Omental fat pad (tissue), 4 donors: ENCODE measurements around the gene HSDL1. TPM values are rescaled to one million over a fixed set of nuclear protein-coding genes. Genes with fewer than 3 reads are reported as not detected.

Experiments
- ATAC-seq: fragments of 150-250 bp; one replicate; pipeline ENCODE4 v1.9.1; 2016; ENCODE audit warnings: mild to moderate bottlenecking, moderate library complexity; ENCODE audit not compliant: low FRiP score
- DNase-seq: peaks from one replicate; pipeline ENCODE4 v3.0.0-alpha.2; 2019; ENCODE audit warnings: low spot score
- CTCF ChIP-seq, 3 donors: fragments of 450-650 bp; IDR thresholded peaks; one replicate each; pipeline ENCODE4 v1.5.1; 2016 to 2017; ENCODE audit warnings: antibody characterized with exemption in 3 of 3, mild to moderate bottlenecking in 3 of 3, moderate library complexity in 2 of 3
- total RNA-seq, 4 donors: library from RNA; depleted of rRNA; stranded (reverse); fragments of >200 nt; gene quantifications; one replicate each; pipeline ENCODE4 v1.1.0, GENCODE V29; 2016

HSDL1 gene
- total RNA-seq, 4 donors from 2014 or later, result 8.8 to 21.4 (median 15.8) TPM

DNA sequence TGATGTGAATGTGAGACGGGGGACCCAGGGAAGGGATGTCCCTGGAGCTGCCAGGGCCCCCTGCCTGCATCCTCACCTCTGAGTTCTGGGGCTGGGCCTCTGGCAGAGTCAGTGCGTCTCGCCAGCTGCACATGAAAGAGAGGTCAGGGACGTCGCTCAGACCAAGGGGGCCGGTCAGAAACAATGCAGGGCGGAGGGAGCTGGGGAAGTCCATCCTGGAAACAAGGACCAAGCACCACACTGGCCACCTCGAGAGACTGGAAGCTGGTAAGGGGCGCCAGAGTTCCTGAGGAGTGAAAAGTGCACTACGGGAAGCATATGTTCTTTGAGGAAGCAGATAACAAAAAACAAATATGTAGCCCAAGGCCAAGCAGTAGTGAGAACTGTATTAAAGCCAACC is 39.8 kb upstream of the HSDL1 start:
- no peak for DNase-seq
- ATAC-seq, result no peak
- TF ChIP-seq CTCF (IDR thresholded peaks at IDR 0.05), result no peak

DNA sequence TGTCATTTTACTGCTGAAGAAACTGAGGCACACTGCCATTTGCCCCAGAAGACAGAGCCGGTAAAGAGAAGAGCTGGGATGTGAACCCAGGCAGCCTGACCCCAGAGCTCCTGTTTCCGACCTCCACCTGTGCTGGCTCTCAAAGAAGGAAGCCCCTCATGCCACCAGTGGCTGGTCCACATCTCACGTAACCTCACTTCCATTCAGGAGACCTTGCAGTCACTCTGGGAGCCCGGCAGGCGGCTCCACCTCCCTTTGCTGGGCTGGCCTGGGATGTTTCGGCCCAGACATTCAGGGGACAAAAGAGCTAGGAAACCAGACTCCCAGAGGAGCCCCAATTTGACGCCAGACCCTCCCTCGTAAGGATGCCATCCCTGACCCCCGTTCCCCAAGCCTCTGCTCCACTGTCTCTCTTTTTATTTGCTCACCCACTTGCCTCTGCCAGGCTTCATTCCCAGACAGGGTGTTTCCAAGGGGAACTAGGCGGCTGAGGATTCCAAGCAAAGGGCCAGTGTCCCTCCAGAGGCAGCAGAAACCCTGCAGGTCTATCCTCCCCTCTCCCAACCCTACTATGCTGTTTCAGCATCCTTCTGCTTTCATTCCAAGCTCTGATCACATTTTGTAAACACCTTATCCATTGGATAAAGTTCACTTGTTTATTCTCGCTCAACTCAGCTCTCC is 39.1 kb upstream of the HSDL1 start:
- no peak for DNase-seq
- no peak for ATAC-seq
- TF ChIP-seq CTCF (IDR thresholded peaks at IDR 0.05), result no peak

GRCh38 chr16:84183572-84183875 is 38.5 kb upstream of the HSDL1 start:
- DNase-seq, result no peak
- ATAC-seq, result no peak
- no peak for TF ChIP-seq CTCF (IDR thresholded peaks at IDR 0.05)

DNA sequence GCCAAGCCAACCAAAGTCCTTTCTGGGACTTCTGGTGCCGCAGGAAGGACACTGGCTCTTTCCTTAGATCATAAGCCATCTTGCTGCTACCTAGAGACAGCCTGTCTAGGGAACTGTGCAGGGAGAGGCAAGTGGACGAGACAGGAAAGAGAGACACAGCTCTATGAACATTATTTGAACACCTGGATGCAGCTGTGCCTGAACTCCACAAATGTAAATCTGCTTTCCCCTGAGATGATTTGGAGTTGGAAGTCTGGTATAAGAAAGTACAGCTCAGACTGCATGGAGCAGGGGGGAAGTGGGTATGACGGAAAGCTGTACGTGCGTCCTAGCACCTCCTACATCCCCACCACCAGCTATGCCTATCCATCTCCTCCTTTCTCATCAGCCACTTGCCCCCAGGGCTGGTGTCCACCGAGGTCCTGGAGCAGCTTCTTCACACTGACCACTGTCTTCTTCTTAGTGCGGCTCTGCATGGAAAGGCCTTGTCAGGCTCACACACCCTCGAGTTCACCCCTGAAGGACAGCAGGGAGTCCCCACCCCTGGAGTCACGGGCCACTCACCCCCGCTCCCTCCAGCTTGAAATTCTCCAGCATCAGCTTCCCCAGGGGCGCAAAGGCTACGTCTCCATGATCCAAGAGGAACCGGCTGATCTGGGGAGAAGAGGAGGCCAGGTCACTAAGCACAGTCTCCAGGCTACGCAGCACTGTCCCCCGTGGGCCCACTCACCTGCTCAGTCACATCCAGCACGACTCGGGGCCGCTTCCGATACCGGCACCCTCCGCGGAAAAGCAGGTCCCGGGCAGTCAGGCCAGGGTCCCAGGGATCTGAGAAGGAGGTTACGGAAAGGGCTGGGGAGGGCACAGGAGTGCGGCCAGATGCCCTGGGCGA is 37.9 kb upstream of the HSDL1 start:
- no peak for ATAC-seq
- TF ChIP-seq CTCF (IDR thresholded peaks at IDR 0.05), result no peak
- no peak for DNase-seq

GRCh38 chr16:84182104-84182503 is 37.1 kb upstream of the HSDL1 start:
- ATAC-seq, result no peak
- DNase-seq, result no peak
- TF ChIP-seq CTCF (IDR thresholded peaks at IDR 0.05), result no peak

- DNase-seq, result no peak
Observed at GRCh38 chr16:84181144-84181915, 36.4 kb upstream of the HSDL1 start.

More at GRCh38 chr16:84181144-84181915, 36.4 kb upstream of the HSDL1 start:
- no peak for TF ChIP-seq CTCF (IDR thresholded peaks at IDR 0.05)
- no peak for ATAC-seq
